AG09319 (cell line): ENCODE data around the gene LRRC25.

Experiments
- DNase-seq: peaks from one replicate; pipeline ENCODE4 v3.0.0-alpha.2; 2010; ENCODE audit warnings: low read depth; ENCODE audit errors: extremely low read depth
- TF ChIP-seq, protein P1 (sequence below): IDR thresholded peaks from 2 replicates; pipeline ENCODE4 v1.5.1; 2011; ENCODE audit warnings: low read depth, mild to moderate bottlenecking, inconsistent platforms, low read length, moderate library complexity

The LRRC25 gene

DNA sequence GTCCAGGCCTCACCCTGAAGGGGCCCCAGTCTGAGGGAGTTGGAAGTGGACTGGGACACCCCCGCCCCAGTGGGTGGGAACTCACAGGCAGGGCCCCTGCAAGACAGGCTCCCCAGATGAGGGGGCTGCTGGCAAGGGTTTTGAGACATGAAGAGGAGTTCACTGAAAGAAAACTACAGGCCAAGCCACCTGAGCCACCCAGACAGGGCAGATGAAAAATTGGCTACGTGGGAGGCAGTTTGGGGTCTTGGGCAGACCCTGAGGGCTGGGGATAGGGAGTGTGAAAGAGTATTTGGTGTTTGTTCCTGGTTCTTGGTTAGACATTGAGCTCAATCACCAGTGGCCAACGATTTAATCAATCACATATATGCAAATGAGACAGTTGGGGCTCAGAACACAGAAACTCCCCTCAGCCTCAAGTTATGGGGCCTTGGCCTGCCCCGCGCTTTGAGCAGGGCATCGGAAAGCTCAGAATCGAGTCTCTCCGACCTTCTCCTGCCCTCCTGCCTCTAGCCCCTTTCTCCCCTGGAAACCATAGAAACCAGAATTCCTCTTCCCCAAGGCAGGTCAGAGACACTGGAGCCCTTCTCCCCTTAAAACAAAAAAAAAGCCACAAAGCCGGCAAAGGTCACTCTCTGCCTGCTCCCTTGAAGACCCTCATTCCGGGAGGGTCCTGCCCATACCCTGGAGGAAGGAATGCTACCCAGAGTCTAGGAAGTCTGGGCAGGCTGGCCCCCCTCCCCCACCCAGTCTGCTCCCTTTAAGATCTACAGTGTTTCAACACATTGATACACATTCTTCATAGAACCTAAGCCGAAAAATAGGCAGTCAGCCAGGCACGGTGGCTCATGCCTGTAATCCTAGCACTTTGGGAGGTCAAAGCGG lies 41.8 kb upstream of the LRRC25 start:
- TF ChIP-seq, protein P1, sequence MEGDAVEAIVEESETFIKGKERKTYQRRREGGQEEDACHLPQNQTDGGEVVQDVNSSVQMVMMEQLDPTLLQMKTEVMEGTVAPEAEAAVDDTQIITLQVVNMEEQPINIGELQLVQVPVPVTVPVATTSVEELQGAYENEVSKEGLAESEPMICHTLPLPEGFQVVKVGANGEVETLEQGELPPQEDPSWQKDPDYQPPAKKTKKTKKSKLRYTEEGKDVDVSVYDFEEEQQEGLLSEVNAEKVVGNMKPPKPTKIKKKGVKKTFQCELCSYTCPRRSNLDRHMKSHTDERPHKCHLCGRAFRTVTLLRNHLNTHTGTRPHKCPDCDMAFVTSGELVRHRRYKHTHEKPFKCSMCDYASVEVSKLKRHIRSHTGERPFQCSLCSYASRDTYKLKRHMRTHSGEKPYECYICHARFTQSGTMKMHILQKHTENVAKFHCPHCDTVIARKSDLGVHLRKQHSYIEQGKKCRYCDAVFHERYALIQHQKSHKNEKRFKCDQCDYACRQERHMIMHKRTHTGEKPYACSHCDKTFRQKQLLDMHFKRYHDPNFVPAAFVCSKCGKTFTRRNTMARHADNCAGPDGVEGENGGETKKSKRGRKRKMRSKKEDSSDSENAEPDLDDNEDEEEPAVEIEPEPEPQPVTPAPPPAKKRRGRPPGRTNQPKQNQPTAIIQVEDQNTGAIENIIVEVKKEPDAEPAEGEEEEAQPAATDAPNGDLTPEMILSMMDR, result no peak
- no peak for DNase-seq

DNA sequence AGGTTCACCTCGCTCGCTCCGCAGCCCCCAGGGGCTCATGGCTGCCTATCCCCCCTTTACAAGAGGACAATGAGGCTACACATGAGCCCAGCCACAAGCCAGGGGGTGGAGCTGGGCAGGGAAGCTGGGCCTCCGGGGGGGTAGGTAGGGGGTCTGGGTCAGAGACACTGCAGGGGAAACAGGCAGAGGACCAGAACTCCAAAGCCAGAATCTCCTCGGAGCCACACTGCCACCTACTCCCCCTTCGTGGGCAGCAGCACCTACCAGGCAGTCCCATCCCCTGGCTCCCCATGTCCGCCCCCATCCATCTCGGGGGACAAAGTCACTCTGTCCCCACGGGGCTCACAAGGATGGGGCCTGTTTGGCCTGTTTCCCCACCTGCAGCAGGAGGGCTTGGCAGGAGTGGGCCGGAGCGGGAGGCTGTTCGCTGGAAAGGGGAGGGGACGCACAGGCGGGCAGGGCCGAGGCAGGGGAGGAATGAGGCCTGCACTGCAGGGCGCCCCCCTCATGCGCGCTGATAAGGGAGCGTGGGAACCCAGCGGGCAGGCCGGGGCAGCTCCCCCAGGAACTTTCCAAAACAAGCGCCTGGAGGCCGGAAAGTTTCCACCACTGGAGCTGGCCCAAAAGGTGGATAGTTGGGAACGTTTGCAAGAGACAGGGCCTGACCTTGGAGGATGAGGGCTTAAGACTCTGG lies 41.1 kb upstream of the LRRC25 start:
- TF ChIP-seq, protein P1, result no peak
- DNase-seq, result no peak

DNA sequence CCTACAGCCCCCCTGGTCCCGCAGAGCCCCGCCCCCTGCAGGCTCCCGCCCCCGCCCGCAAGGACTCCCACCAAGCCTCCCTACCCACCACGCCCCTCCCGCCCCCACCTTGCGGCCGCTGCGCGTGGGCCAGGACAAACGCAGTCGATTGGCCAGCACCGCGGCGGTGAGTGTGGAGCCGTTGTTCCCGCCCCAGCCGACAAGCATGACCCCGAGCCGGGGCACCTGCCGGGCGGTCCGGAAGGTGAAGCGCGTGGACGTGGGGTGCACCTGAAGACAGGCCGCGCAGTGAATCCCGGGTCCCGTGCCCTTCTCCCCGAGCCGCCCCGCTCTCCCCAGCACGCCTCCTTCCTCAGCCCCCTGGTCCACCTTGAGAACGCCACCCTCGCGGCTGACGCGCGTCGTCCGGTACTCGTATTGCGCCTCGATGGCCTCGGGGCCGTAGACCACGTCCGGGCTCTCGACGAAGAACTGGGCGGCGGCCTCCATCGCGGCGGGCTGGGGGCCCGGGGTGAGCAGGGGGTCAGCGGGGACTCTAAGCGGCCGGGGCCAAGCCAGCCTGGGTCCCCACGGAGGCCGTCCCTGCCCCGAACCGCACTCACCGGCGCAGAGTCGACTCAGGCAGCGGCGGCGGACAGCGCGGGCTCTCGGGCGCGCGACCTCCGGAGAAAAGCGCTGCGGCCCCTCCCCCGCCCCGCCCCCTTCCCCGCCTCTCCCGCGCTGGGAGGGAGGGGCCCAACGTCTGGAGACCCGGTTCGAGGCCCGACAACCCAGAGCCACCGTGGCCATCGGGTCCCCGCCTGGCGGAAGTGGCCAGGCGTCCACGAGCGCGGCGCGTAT lies 40.3 kb upstream of the LRRC25 start, which contains the start of gene ISYNA1:
TSS of gene ISYNA1 (minus strand) at position 643 of the 840 bp plus-strand sequence. CDS start at position 489, 154 bp downstream.
- TF ChIP-seq, protein P1, result no peak
- no peak for DNase-seq

DNA sequence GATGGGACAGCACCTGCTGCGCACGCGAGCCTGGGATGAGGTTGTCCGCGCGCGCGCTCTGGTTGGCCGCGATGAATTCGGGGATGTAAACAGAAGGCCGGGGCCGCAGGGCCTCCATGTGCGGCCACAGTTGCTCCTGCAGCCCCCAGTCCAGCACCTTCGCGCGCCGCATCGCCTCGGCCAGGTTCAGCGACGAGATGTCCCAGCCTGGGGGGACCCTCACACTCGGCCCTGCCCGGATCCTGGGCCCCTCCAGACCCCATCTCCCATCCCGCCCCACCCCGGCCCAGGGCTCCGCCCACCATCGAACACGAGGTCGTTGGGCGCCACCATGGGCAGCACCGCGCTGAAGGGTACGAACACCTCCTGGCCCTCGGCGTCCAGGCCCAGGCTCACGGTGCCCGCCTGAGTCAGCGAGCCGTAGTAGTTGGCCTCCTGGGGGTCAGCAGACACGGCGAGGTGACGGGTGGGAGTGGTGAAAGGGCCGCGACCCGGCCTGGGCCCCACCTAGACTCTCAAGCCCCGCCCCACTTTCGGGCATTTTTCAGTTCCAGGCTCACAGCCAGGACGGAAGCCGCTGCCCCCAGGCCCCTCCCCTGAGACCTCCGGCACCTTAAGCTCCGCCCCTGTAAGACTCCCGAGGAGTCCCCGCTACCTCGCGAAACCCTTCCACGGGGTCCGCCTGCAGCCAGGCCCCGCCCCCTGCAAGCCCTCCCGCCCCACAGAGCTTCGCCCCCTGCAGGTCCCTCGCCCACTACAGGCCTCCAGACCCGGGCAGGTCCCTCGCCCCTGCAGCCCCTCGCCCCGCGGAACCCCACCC lies 39.5 kb upstream of the LRRC25 start:
- TF ChIP-seq, protein P1, result no peak
- DNase-seq, result no peak

DNA sequence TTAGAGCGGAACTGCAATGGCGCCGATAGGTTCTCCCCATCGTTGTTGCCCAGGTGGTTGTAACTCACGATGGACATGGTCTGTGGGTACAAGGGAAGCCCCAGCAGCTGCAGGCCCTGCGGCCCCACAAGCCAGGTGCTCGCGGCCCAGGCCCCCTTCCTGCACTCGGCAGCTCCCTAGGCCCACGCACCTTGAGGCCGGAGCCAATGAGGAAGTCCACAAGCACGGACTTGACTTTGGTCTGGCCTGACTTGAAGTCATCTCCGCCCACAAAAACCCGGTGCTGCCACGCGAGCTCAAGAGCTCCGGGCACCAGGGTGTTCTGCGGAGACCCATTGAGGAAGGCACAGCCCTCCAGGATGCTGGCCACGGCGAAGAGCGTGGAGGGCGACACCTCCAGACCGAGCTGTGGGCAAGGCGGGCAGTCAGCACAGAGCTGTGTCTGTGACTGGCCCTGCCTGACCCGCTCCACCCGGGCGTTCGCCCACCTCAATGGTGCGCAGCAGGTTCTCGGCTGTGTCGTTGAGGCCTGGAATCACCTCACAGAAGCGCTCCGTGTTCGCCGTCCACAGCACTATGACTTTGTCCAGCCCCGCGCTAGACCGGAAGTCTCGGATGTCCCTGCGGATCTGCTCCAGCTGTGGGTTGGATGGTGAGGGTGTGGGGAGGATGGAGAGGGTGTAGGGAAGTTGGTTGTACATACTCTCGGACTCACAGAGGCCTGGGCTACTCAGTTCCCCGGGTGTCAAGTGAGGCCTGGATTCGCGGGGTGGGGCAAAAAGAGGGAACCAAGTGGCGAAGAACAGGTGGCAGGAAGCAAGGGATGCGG lies 38.6 kb upstream of the LRRC25 start:
- TF ChIP-seq, protein P1, result no peak
- no peak for DNase-seq
